Calu3 (cell line): ENCODE measurements around the gene DZANK1. TPM values are rescaled to one million over a fixed set of nuclear protein-coding genes. Genes with fewer than 3 reads are reported as not detected.

Experiments
- BruUV-seq: library from RNA; stranded (reverse); fragments of 400-500 nt; replicated peaks from 2 replicates; lab custom pipeline; 2021; lab: Mats Ljungman, UMichigan
- CTCF ChIA-PET: fragments of 300-600 bp; sonication (Branson Sonifier 250); formaldehyde crosslinking; loops from one replicate; lab custom pipeline; 2022; ENCODE audit warnings: antibody characterized with exemption; lab: Charles Lee
- DNase-seq: peaks from one replicate; pipeline ENCODE4 v3.0.0; 2022
- H3K27ac Mint-ChIP-seq: one replicate; pipeline ENCODE4 v1.8.0; 2022; ENCODE audit warnings: mixed read lengths; ENCODE audit not compliant: unreplicated experiment
- H3K27me3 Mint-ChIP-seq: one replicate; pipeline ENCODE4 v1.8.0; 2022; ENCODE audit warnings: mixed read lengths; ENCODE audit not compliant: unreplicated experiment
- H3K36me3 Mint-ChIP-seq: one replicate; pipeline ENCODE4 v1.8.0; 2022; ENCODE audit warnings: mild to moderate bottlenecking, moderate library complexity, mixed read lengths; ENCODE audit not compliant: insufficient read depth, unreplicated experiment
- H3K4me1 Mint-ChIP-seq: one replicate; pipeline ENCODE4 v1.8.0; 2022; ENCODE audit warnings: mild to moderate bottlenecking, low read depth, mixed read lengths; ENCODE audit not compliant: unreplicated experiment
- H3K4me3 Mint-ChIP-seq: one replicate; pipeline ENCODE4 v1.8.0; 2022; ENCODE audit warnings: mild to moderate bottlenecking, low read depth, moderate library complexity, mixed read lengths; ENCODE audit not compliant: unreplicated experiment
- H3K9me3 Mint-ChIP-seq: one replicate; pipeline ENCODE4 v1.8.0; 2022; ENCODE audit warnings: low read depth, mixed read lengths; ENCODE audit not compliant: unreplicated experiment
- CTCF ChIP-seq: fragments of 200-600 bp; IDR thresholded peaks from one replicate; pipeline ENCODE4 v1.8.0; 2022; ENCODE audit warnings: antibody characterized with exemption; ENCODE audit not compliant: unreplicated experiment
- intact Hi-C: fragments of 100-400 bp; cut with micrococcal nuclease; formaldehyde crosslinking; loops from one replicate; pipeline ENCODE4 v1.10.0; 2022; ENCODE audit not compliant: unreplicated experiment
- total RNA-seq: library from RNA; stranded (reverse); gene quantifications from 2 replicates; pipeline ENCODE4 v1.2.3, GENCODE V29; 2022

The DZANK1 gene
- total RNA-seq, 1 experiment from 2014 or later, result 1.0 TPM

GRCh38 chr20:18394363-18394762 lies 72.5 kb downstream of the DZANK1 start:
- H3K9me3 Mint-ChIP-seq, result no peaks in the 10 kb centered on the region

GRCh38 chr20:18391686-18392085 lies 75.1 kb downstream of the DZANK1 start:
- Mint-ChIP-seq H3K9me3 (no peaks in the 10 kb centered on the region), H3K36me3 (no peaks in the 10 kb centered on the region), H3K4me1 (no peaks in the 10 kb centered on the region), H3K27ac (no peak overlapping the region), H3K27me3 (no peaks in the 10 kb centered on the region), H3K4me3 (no peak overlapping the region)
- CTCF ChIA-PET, result interaction anchor here (0.8 kb wide), 1 partner anchor 21 kb away, joined by 3 read pairs; no protein-coding TSS in a partner anchor
- intact Hi-C loops, result no loop called here
- TF ChIP-seq CTCF, result no peak
- no TSS peak for BruUV-seq
- no peak for DNase-seq

More at GRCh38 chr20:18394363-18394762, 72.5 kb downstream of the DZANK1 start:
- CTCF ChIA-PET, result no interaction called here
- Mint-ChIP-seq H3K36me3 (no peaks in the 10 kb centered on the region), H3K27ac (no peak overlapping the region), H3K4me1 (no peaks in the 10 kb centered on the region), H3K27me3 (no peaks in the 10 kb centered on the region), H3K4me3 (no peak overlapping the region)
- intact Hi-C loops, result no loop called here
- no peak for TF ChIP-seq CTCF
- BruUV-seq, result no TSS peak
- no peak for DNase-seq

GRCh38 chr20:18390201-18390600 lies 76.6 kb downstream of the DZANK1 start:
- H3K36me3 Mint-ChIP-seq, result no peaks in the 10 kb centered on the region
- intact Hi-C loops, result no loop called here
- no peaks in the 10 kb centered on the region for H3K27me3 Mint-ChIP-seq
- H3K4me3 Mint-ChIP-seq, result no peak overlapping the region
- no peak overlapping the region for H3K27ac Mint-ChIP-seq
- no peak for DNase-seq
- no peaks in the 10 kb centered on the region for H3K9me3 Mint-ChIP-seq
- CTCF ChIA-PET, result no interaction called here
- TF ChIP-seq CTCF, result no peak
- no peaks in the 10 kb centered on the region for H3K4me1 Mint-ChIP-seq
- BruUV-seq, result no TSS peak

GRCh38 chr20:18388860-18389259 lies 78.0 kb downstream of the DZANK1 start:
- Mint-ChIP-seq H3K9me3 (no peaks in the 10 kb centered on the region), H3K4me1 (no peaks in the 10 kb centered on the region), H3K27me3 (no peaks in the 10 kb centered on the region), H3K4me3 (no peak overlapping the region), H3K36me3 (no peaks in the 10 kb centered on the region), H3K27ac (no peak overlapping the region)
- no peak for DNase-seq
- intact Hi-C loops, result no loop called here
- CTCF ChIA-PET, result interaction anchor here (0.6 kb wide), 1 partner anchor 270 kb away, joined by 3 read pairs; no protein-coding TSS in a partner anchor
- TF ChIP-seq CTCF, result no peak
- BruUV-seq, result no TSS peak
